SKM-1 (cell line): ENCODE measurements around the gene OCA2.
"Not testable (repeated sequence)": the region's sequence is repeated elsewhere in the genome, so short reads cannot be mapped to it uniquely, and the experiment has no call there.

ENCODE experiments used
- DNase-seq: peaks from one replicate; lab custom pipeline; 2025; ENCODE audit not compliant: unreplicated experiment; lab: John Stamatoyannopoulos, UW

The OCA2 gene

DNA sequence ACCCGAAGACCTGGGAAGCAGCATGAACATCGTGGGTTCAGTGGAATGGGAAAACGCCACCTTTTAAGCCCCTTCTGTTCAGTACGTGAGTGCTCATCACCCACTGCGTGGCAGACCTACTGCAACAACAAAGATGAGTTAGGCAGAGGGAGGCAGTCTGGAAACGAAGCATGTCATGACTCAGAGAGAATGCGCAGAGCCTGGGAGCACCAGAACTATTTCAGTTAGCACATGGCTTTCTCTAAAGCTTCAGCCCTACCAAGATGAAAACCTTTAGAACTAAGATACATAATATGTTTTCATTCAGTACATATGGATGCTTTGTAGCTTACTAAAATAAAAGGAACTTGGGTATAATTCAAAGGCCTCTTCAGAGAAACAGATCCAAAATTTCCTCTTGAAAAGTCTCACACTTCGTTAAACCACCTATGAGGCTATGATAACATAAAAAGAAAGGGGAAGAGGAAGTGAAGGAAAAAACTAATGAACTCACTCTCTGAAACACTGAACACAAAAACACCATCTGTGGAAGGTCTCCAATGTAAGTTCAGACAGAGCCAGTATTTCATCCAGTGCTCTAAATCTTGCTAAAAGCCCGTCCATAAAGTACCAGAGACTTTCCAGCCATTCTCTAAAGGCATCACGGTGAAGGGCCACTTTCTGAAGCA lies 140.1 kb downstream of the OCA2 start:
- DNase-seq: peak; percentile 4

DNA sequence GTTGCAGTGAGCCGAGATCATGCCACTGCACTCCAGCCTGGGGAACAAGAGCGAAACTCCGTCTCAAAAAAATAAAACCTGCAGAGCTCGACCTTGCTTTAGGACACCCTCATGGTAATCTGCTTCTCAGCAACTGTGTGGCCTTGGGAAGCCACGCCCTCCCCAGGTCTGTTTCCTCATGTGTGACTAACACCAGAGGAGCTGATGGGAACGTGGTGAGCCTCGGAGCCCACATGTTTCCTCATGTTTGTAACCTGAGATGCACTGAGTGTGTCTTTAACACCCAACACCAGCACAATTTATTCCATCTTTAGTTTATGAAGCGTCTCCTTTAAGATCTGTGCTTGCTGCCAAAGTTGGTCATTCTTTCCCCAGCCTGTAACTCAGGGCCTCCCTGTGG lies 142.8 kb downstream of the OCA2 start:
- DNase-seq: no peak

DNA sequence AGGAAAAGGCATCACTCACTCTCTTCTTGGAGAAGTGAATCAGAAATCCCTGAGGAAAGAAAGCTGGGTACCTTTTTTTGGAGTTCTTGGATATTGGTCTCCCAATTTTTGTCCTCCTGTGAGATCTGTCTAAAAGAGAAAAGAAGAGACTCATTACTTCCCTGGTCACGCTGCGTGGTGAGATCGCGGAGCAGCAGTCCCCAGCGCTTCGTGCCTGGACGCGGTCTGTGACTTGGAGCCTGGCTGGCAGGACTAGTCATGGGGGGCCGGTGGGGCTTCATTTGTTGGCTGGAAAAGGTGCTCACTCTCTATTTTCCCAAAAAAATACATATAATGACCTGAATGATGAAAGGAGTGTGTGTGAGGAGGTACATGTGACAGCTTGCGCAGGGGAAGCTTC lies 144.0 kb downstream of the OCA2 start:
- DNase-seq: no peak

DNA sequence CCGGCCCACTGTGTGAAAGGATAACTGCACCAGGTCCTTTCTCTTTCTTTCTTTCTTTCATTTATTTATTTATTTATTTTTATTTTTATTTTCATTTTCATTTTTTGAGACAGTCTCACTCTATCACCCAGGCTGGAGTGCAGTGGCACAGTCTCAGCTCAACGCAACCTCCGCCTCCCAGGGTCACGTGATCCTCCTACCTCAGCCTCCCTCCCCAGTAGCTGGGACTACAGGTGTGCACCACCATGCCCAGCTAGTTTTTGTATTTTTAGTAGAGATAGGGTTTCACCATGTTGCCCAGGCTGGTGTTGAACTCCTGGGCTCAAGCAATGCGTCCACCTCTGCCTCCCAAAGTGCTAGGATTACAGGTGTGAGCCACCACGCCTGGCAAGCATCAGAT lies 146.5 kb downstream of the OCA2 start:
- not testable (repeated sequence) for DNase-seq

DNA sequence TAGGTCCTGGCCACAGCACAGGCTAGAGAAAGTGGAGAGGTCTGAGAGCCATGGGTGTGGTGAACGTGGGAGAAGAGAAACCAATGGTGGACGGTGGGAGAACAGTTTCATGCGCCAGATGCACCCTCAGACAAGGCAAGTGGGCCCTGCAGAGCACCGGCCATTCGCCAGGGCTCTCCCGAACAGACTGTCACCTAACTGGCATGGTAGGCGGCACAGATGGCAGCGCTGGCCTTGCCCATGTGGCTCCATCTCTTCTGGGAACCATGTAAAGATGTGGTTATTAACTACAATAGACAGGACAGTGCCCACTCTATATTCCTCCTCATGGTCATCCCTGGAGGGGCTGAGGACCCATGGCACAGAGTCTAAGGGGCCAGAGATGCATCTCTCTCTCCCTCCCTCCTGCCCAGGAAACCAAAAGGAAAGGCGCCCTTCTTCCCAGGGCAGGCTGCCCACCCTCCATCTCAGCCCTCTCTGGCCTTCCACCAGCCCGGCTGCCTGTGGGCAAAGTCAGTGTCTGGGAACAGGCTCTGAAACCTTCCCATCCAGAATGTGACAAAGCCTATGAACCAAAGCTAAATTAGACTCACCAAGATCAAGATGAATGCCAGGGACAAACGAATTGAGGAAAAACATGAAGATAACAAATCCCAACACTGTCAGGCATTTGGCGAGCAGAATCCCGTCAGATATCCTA lies 147.8 kb downstream of the OCA2 start:
- no peak for DNase-seq

DNA sequence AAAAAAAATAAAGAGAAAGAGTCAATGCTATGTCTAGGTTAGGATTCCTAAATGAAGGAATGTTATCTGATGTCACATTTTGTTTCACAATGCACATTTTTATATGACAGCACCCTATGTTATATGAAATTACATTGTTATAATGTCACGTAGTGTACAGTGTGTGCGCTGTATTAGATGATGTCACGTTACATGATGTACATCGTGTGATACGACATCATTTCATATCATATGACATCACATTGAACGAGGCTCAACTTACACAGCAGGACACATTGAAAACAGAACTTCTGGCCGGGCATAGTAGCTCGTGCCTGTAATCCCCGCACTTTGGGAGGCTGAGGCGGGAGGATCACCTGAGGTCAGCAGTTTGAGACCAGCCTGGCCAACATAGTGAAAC lies 150.0 kb downstream of the OCA2 start:
- no peak for DNase-seq

DNA sequence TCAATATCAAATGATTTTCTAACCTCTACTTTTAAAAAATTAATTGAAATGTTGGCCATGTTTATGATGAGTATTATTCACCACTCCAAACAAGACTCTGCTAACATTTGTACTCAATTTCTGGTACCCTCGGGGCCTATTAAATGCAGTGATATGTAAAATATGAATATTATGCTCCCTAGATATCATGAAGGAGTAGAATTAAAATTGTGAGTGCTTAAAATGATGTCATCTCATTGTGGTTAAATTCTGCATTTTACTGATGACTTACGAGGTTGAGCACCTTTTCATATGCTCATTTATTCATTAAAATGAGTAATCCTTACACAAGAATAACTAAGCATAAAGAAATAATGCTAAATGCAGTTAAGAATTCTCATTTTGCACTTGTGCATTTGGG lies 159.9 kb downstream of the OCA2 start:
- DNase-seq: no peak

DNA sequence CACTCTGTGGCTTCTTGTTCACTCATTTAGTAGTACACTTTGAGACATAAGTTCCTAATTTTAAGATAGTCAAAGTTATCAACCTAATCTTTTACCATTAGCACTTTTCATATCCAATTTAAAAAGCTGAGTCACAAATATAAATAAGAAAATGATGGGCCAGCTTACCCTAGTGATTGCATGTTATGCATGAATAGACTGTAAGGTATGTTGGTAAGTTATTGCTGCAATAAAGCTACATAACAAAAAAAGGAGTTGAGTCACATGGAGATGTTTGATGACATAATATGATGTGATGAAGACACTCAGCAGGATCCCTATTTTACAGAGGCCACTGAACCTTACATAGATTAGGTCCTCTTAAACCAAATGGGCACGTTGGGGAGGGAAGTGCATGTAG lies 161.3 kb downstream of the OCA2 start:
- no peak for DNase-seq

DNA sequence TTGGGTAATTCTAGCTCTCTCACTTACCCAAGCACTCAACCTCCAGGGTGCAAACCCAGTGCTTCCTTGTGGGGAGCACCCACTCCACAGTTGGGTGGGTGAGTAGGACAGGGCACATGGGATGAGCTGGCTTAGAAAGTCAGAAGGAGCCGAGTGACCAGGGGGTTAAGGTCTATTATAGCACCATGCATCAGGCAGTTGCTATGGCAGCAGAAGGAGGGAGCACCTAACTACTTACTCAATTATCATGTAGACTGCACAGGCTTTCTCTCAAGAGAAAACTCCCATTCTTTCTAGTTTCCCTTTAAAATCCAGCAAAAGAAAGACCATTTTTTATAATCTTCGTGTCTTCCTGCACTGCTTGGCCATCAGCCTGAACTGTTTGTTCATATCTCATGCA lies 163.0 kb downstream of the OCA2 start:
- DNase-seq: no peak

DNA sequence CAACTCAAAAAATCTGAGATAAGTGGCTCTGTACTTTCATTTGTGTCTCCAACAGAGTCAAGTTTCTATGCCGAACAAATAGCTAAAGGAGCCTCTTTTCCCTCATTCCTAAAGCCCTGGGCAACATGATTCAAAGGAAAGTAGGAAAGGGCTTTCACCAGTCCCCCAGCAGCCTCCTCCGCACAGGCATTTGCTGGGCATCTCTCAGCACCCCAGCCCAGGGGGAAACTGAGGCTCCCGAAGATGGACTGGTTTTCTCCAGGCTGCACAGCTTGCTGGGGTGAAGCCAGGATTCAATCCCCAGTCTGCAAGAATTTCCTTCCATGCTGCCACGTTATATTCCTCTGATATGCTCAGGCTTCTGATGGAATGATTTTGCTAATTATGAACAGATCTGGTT lies 163.8 kb downstream of the OCA2 start:
- DNase-seq: no peak

DNA sequence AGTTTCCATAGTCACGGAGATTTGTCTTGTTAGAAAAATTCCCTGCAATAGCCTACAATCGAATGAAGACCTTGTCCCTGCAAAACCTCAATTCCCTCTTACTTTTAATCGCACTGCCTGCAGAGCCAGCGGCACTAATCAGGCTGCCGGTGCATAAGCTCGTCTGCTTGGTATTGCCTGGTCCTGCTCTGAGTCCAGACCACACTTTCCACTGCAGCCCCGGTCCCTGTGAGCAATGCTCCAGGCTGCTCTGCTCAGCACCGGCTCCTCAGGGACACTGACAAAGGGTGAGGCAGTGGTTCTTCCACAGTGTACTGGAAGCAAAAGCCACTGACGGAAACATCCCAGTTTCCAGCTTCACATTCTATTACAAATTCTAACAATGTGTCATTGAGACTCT lies 164.3 kb downstream of the OCA2 start:
- no peak for DNase-seq

DNA sequence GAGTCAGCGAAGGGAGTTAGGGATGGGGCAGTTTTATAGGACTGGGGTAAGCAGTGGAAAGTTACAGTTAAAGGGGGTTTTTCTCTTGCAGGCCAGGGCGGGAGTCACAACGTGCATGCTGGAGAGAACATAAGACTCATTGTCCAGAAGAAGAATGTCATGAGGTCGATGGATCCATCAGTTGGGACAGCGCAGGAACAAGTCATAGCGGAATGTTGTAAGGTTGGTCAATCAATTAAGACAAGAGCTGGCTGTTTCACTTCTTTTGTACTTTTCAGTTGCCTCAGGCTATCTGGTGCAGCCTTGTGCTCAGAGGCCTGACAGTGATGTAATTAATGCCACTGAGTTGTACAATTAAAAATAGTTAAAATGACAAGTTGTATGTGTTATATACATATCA lies 165.6 kb downstream of the OCA2 start:
- no peak for DNase-seq

DNA sequence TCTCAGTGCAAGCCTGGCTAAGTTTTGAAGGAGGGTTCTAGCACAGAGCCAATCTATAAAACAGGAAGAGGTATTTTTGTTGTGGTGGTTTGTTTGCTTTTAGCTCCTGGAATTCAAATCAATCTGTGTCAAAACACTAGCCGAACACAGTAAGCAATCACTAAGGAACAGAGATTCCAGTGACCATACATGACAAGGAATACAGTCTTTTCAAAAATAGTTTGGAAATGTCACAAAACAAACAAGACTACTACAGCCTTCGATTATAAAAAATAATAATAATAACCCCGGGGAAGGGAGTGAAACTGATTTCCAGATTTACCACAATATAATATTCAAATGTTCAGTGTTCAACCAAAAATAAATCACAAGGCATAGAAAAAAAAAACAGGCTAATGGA lies 166.5 kb downstream of the OCA2 start:
- DNase-seq: no peak

DNA sequence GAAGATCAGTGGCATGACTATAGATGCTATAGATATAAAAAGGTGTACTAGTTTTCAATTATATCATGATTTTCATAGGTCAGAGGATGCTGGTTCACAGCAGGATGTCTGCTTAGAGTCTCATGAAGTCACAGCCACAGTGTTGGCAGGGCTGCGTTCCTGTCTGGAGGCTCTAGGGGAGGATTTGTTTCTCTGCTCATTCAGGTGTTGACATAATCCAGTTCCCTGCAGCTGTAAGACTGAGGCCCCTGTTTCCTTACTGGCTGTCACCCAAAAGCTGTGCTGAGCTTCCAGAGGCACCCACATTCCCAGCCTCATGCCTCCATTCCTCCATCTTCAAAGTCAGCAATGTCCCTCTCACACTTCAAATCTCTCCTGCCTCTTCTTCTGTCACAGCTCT lies 170.7 kb downstream of the OCA2 start:
- no peak for DNase-seq

DNA sequence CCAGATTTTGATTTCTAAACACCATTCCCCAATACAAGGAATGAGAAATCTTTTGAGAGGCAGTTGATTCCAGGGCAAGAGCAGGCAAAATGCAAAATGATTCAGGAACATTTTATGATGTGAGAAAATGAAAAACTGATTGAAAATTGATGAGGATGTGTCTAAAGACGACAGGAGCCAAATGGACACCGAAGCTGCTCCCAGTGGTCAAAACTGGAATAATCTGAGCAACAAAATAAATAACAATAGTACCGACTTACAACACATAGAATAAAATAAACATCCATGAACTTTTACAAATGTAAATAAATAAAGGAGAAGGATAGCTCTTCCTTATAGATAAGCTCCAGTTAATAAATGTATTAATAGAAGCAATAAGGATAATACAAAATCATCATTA lies 186.8 kb downstream of the OCA2 start:
- no peak for DNase-seq

DNA sequence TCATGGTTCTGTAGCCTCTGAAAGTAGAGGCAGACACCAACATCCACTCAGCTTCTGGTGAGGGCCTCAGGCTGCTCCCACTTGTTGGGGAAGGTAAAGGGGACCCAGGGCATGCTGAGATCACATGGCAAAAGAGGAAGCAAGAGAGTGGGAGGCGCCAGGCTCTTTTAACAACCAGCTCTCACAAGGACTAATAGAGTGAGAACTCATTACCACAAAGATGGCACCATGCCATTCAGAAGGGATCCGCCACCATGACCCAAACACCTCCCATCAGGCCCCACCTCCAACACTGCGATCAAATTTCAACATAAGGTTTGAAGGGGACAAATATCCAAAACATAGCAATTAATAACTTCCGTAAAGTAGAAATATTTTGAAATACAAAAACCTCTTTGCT lies 192.3 kb downstream of the OCA2 start:
- no peak for DNase-seq

DNA sequence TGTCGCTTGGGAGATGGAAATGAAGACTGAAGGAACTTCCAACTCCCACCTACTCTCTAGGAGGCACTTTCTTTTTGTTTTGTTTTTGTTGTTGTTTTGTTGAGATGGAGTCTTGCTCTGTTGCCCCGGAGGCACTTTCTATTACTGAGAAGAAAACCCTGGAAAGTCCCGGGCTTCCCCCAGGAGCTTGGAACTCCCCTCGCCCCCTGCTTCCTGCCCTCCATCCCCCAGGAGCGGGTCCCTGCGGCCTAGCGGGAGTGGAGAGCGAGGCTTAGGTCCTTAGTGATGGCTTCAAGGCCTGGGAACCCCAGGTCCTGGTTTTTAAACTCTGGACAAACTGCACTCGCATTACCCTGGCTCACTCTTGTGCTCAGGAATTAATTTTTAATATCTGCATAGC lies 195.7 kb downstream of the OCA2 start:
- DNase-seq: no peak

DNA sequence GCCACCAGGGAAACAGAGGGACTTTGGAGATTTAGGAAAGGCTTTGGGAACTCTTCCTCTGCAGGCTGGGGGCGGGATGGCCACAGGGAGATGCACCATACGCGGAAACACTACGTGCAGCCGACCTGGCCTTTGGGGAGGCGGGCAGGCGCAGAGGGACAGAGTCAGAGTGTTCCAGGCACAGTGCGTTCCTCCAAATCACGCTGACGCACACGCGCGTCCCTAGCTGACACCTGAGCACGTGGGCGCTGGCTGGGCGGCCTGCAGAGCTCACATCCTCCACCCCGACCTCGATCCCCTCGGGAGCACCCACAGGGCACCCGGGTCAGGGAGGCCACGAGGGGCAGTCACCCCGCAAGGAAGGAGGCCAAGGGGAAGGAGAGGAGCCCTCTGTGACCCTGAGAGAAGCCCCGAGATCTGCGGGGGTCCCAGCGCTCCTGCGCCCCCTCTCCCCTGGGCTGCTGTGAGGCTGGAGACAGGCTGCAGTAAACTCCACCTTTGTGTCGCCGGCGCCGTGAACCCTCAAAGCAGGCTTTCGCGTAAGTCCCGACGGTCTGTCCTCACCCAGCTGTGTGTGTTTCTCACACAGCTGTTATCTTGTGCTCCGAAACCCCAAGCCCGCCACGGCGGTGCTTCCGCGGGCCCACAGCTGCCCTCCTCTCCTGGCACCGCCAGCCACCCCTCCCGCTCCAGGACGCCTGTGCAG lies 196.3 kb downstream of the OCA2 start:
- DNase-seq: no peak

DNA sequence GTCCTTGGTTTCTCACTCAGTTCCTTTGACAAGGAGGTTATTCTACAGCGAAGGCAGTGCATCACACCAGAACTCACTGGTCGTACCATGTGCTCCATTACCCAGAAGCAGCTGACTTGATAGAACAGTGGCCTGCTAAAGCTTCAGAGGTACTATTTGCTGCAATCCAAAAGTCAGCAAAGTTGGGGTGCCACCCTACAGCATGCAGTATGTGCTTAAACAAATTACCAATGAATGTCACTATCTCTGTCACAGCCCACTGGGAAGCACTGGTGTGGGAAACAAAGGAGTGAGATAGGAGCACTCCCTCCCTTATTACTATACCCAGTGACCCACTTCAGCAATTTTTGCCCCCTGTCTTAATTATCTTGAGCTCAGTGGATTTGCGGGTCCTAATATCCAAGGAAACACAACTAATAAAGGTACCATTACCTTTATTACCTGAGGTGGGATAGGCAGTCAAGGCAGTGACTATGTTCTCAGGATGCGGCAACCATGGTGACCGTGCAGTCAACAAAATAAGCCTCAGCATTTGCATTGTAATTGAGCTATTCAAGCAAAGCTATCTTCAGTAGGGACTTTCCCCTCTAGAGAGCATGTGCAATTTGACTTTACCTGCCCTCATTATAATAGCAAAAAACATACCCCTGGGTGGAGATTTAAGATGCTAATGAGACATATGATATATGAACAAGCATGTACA lies 199.4 kb downstream of the OCA2 start:
- no peak for DNase-seq

DNA sequence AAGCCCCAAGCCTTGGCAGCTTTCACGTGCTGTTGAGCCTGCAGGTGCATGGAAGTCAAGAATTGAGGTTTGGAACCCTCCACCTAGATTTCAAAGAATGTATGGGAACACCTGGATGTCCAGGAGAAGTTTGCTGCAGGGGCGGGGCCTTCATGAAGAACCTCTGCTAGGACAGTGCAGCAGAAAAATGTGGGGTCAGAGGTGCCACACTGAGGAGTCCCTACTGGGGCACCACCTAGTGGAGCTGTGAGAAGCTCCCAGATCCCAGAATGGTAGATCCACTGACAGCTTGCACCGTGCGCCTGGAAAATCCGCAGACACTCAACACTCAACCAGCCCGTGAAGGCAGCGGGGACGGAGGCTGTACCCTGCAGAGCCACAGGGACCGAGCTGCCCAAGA lies 201.6 kb downstream of the OCA2 start:
- DNase-seq: no peak

DNA sequence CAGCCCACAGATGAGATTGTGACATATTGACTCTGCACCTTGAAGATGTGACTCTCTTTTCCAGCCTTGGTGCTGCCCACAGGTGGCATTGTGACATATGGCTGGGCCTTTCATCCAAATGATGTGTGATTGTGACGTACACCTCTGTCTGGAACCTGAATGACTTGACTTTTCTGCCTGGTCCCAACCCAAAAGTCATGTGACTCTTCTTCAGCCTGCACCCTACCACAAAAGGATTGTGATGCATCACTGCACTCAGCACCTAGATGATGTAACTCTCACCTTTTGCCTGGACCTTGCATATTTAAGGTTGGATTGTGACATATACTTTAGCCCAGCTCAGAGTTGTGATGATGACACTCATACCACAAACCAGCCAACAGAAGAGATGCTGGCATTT lies 204.5 kb downstream of the OCA2 start:
- DNase-seq: no peak

DNA sequence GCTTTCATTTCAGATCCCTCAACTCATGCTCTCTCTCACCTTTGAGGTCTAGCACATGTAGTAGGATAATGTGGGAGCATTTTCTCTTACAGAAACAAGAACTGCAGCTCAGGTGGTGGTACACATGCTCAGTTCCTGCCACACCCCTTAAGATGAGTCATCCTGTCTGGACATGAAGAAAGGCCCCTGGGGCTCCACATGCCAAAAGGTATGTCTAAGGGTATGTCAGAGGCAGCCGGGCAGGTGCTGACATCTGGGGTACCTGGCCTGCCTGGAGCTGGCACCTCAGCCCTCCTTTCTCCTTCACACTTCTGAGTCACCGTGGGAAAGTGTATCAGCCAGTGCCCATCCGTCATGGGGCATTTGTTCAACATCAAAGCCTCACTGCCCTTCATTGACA lies 209.9 kb downstream of the OCA2 start:
- no peak for DNase-seq
